ENCODE measurements around the gene TLR3. TPM values are rescaled to one million over a fixed set of nuclear protein-coding genes. Genes with fewer than 3 reads are reported as not detected.
A peak's percentile ranks its signal among the peaks of the same experiment; 100 is the strongest.

Gene TLR3
- polyA plus RNA-seq, 1 donor from 2014 or later, result not detected

GRCh38 chr4:186104890-186105646, 36.1 kb downstream of the TLR3 start:
- no peaks in the 10 kb centered on the region for H4K20me1 ChIP-seq (ENCODE audit: insufficient read depth)
- H2AFZ ChIP-seq (ENCODE audit: low read depth, low read length), result no peak overlapping the region
- H3K9me2 ChIP-seq (ENCODE audit: insufficient read depth, low read length), result no peaks in the 10 kb centered on the region
- no peak overlapping the region for H3K9ac ChIP-seq (ENCODE audit: low read length)
- H3K27me3 ChIP-seq (ENCODE audit: insufficient read depth, low read depth, low read length), result peaks cover 36% of the 10 kb centered on the region
- peak overlapping the region; percentile 61 for H3K4me3 ChIP-seq (ENCODE audit: low read length)
- no peaks in the 10 kb centered on the region for H3F3A ChIP-seq (ENCODE audit: insufficient read depth, low read length, poor library complexity, severe bottlenecking)
- H3K79me2 ChIP-seq (replicated peaks; ENCODE audit: insufficient read depth, low read length), result no peaks in the 10 kb centered on the region
- H3K4me2 ChIP-seq (ENCODE audit: low read length), result no peak overlapping the region
- no peaks in the 10 kb centered on the region for H3K36me3 ChIP-seq (ENCODE audit: insufficient read depth, low read length)
- no peak for TF ChIP-seq MXI1 (conservative IDR thresholded peaks at IDR 0.05; ENCODE audit: poor library complexity, severe bottlenecking)
- no peak for TF ChIP-seq RAD21 (conservative IDR thresholded peaks at IDR 0.05)
- no peak for TF ChIP-seq TAF1 (IDR thresholded peaks at IDR 0.05; ENCODE audit: low read depth)
- TF ChIP-seq SMC3 (conservative IDR thresholded peaks at IDR 0.05; ENCODE audit: poor library complexity), result no peak
- no peak for TF ChIP-seq REST (IDR thresholded peaks at IDR 0.05; ENCODE audit: borderline replicate concordance)
- no peak for TF ChIP-seq CTCF (IDR thresholded peaks at IDR 0.05; ENCODE audit: poor library complexity, severe bottlenecking)
- TF ChIP-seq EP300 (conservative IDR thresholded peaks at IDR 0.05; ENCODE audit: poor library complexity, severe bottlenecking), result no peak
- no peak for TF ChIP-seq POLR2AphosphoS5 (IDR thresholded peaks at IDR 0.05)
- no peak for TF ChIP-seq EZH2 (IDR thresholded peaks at IDR 0.05; ENCODE audit: borderline replicate concordance, insufficient read depth, low read length, poor library complexity, severe bottlenecking)
- H3K9me3 ChIP-seq (ENCODE audit: low read length), result no peaks in the 10 kb centered on the region
- no peak overlapping the region for H3K27ac ChIP-seq (ENCODE audit: low read length)

- no peak overlapping the region for H3K27ac ChIP-seq (ENCODE audit: low read length)
- no peaks in the 10 kb centered on the region for H3K36me3 ChIP-seq (ENCODE audit: insufficient read depth, low read length)
- peak overlapping the region; percentile 61 for H3K4me3 ChIP-seq (ENCODE audit: low read length)
- H3F3A ChIP-seq (ENCODE audit: insufficient read depth, low read length, poor library complexity, severe bottlenecking), result no peaks in the 10 kb centered on the region
- no peak overlapping the region for H3K9ac ChIP-seq (ENCODE audit: low read length)
- TF ChIP-seq SMC3 (conservative IDR thresholded peaks at IDR 0.05; ENCODE audit: poor library complexity) (no peak), RAD21 (conservative IDR thresholded peaks at IDR 0.05) (no peak), CTCF (IDR thresholded peaks at IDR 0.05; ENCODE audit: poor library complexity, severe bottlenecking) (no peak), EZH2 (IDR thresholded peaks at IDR 0.05; ENCODE audit: borderline replicate concordance, insufficient read depth, low read length, poor library complexity, severe bottlenecking) (no peak), POLR2AphosphoS5 (IDR thresholded peaks at IDR 0.05) (no peak), TAF1 (IDR thresholded peaks at IDR 0.05; ENCODE audit: low read depth) (no peak), EP300 (conservative IDR thresholded peaks at IDR 0.05; ENCODE audit: poor library complexity, severe bottlenecking) (no peak), REST (IDR thresholded peaks at IDR 0.05; ENCODE audit: borderline replicate concordance) (no peak), MXI1 (conservative IDR thresholded peaks at IDR 0.05; ENCODE audit: poor library complexity, severe bottlenecking) (no peak)
- no peak overlapping the region for H2AFZ ChIP-seq (ENCODE audit: low read depth, low read length)
- no peaks in the 10 kb centered on the region for H3K79me2 ChIP-seq (replicated peaks; ENCODE audit: insufficient read depth, low read length)
- no peaks in the 10 kb centered on the region for H3K9me2 ChIP-seq (ENCODE audit: insufficient read depth, low read length)
- peaks cover 36% of the 10 kb centered on the region for H3K27me3 ChIP-seq (ENCODE audit: insufficient read depth, low read depth, low read length)
- no peaks in the 10 kb centered on the region for H3K9me3 ChIP-seq (ENCODE audit: low read length)
- no peak overlapping the region for H3K4me2 ChIP-seq (ENCODE audit: low read length)
- no peaks in the 10 kb centered on the region for H4K20me1 ChIP-seq (ENCODE audit: insufficient read depth)
Observed at GRCh38 chr4:186105647-186106321, 36.8 kb downstream of the TLR3 start.
